T follicular helper cell (primary cell): Measurements from ENCODE around the gene SMAD5.

Experiments
- DNase-seq: peaks from one replicate; pipeline ENCODE4 v3.0.0-alpha.2; 2020; ENCODE audit warnings: low read depth

The SMAD5 gene

GRCh38 chr5:136195971-136196820 lies 63.6 kb downstream of the SMAD5 start:
- DNase-seq, result no peak

- DNase-seq, result no peak
Measured at GRCh38 chr5:136197462-136198142, 65.0 kb downstream of the SMAD5 start.

GRCh38 chr5:136198453-136198852 lies 65.8 kb downstream of the SMAD5 start:
- DNase-seq, result no peak

GRCh38 chr5:136199408-136199807 lies 66.8 kb downstream of the SMAD5 start:
- no peak for DNase-seq

- DNase-seq, result no peak
Measured at GRCh38 chr5:136200130-136200529, 67.5 kb downstream of the SMAD5 start.

- no peak for DNase-seq
Measured at GRCh38 chr5:136200761-136201160, 68.1 kb downstream of the SMAD5 start.

- DNase-seq, result no peak
Measured at GRCh38 chr5:136201870-136202269, 69.2 kb downstream of the SMAD5 start.

GRCh38 chr5:136202469-136203205 lies 70.0 kb downstream of the SMAD5 start:
- no peak for DNase-seq

- no peak for DNase-seq
Measured at GRCh38 chr5:136203303-136203922, 70.8 kb downstream of the SMAD5 start.

GRCh38 chr5:136205061-136205702 lies 72.5 kb downstream of the SMAD5 start:
- no peak for DNase-seq

- no peak for DNase-seq
Measured at GRCh38 chr5:136205941-136206340, 73.3 kb downstream of the SMAD5 start.

- no peak for DNase-seq
Measured at GRCh38 chr5:136206361-136206760, 73.7 kb downstream of the SMAD5 start.

- no peak for DNase-seq
Measured at GRCh38 chr5:136207631-136208030, 75.0 kb downstream of the SMAD5 start.

GRCh38 chr5:136208916-136209315 lies 76.3 kb downstream of the SMAD5 start:
- DNase-seq, result no peak

GRCh38 chr5:136209346-136209910 lies 76.8 kb downstream of the SMAD5 start:
- no peak for DNase-seq

GRCh38 chr5:136210259-136210658 lies 77.6 kb downstream of the SMAD5 start:
- DNase-seq, result no peak

- DNase-seq, result no peak
Measured at GRCh38 chr5:136211282-136212040, 78.8 kb downstream of the SMAD5 start.

GRCh38 chr5:136212252-136212721 lies 79.6 kb downstream of the SMAD5 start:
- peak; percentile 7 for DNase-seq

GRCh38 chr5:136213919-136214493 lies 81.4 kb downstream of the SMAD5 start:
- DNase-seq, result no peak

- DNase-seq, result no peak
Measured at GRCh38 chr5:136215812-136216211, 83.2 kb downstream of the SMAD5 start.
